KOPT-K1 (cell line): ENCODE measurements around the gene LIPG.
"Not testable (repeated sequence)": the region's sequence is repeated elsewhere in the genome, so short reads cannot be mapped to it uniquely, and the experiment has no call there.

ENCODE experiments used
- H3K27ac ChIP-seq: fragments of 200-600 bp; sonication (generic); 2 replicates; pipeline ENCODE4 v1.5.1; 2016; ENCODE audit warnings: antibody characterized with exemption, mild to moderate bottlenecking, low read depth, low read length; ENCODE audit not compliant: poor library complexity, severe bottlenecking
- H3K36me3 ChIP-seq: fragments of 200-600 bp; sonication (generic); 2 replicates; pipeline ENCODE4 v1.5.1; 2017; ENCODE audit warnings: antibody characterized with exemption, mild to moderate bottlenecking, low read length, moderate library complexity; ENCODE audit not compliant: insufficient read depth
- H3K9me3 ChIP-seq: fragments of 200-600 bp; sonication (generic); 2 replicates; pipeline ENCODE4 v1.5.1; 2017; ENCODE audit warnings: antibody characterized with exemption, low read length, mild to moderate bottlenecking; ENCODE audit not compliant: insufficient read depth, poor library complexity, severe bottlenecking

LIPG gene

DNA sequence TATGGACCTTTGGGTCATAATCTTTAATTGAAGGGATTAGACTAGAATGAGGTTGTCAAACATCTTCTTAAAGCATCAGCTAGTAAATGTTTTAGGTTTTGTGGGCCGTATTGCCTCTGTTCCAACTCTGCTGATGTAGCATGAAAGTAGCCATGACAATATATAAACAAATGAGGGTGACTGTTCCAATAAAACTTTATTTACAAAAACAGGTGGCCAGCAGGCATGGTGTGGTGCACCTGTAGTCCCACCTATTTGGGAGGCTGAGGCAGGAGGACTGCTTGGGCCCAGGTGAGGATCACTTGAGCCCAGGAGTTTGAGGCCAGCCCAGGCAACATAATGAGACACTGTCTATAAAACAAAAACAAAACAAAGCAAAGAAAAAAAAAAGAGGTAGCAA is 18.4 kb downstream of the LIPG start:
- H3K9me3 ChIP-seq, result no peaks in the 10 kb centered on the region
- H3K27ac ChIP-seq, result no peak overlapping the region
- H3K36me3 ChIP-seq, result no peaks in the 10 kb centered on the region

DNA sequence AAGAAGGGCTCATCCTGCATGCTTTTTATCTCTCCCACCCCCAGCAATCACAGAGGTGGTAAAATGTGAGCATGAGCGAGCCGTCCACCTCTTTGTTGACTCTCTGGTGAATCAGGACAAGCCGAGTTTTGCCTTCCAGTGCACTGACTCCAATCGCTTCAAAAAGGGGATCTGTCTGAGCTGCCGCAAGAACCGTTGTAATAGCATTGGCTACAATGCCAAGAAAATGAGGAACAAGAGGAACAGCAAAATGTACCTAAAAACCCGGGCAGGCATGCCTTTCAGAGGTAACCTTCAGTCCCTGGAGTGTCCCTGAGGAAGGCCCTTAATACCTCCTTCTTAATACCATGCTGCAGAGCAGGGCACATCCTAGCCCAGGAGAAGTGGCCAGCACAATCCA is 19.5 kb downstream of the LIPG start:
- Histone ChIP-seq H3K9me3 (no peaks in the 10 kb centered on the region), H3K36me3 (no peaks in the 10 kb centered on the region), H3K27ac (no peak overlapping the region)

DNA sequence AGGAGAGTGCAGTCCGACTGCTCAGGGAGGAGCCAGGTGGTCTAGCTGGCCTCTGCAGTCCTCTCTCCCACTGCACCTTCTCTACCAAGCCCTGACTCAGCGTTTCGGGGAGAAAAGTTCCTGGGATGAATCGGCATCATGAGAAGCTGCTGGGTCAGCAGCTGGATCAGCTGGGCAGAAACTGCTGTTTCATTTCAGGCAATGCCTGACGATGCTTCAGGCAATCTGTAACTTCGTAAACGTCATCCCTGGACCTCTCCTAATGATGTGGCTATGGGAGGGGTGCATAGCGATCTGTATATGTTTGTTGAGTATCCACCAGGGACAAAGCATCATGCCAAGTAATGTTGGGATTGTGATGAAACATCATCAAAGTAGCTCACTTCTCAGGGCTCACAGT is 20.7 kb downstream of the LIPG start:
- Histone ChIP-seq H3K9me3 (no peaks in the 10 kb centered on the region), H3K27ac (no peak overlapping the region), H3K36me3 (no peaks in the 10 kb centered on the region)

DNA sequence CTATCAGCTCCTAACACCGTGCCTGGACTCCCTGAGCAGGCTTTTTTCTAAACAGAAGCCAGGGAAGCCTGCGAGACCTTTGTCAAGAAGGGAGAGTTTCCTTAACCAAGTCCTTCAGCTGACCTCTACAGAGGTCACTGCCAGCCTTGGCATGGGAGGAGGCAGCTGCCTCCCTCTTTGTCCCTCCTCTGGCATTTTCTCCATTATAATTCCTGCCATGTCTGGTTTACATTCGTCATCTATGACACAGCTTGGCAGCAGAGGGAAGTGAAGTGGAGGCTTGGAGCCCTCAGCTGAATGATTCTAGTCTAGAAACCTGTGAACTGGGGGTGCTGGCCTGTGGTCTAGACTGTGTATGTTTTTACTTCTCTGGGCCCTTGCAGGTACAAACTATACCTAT is 22.5 kb downstream of the LIPG start:
- Histone ChIP-seq H3K9me3 (no peaks in the 10 kb centered on the region), H3K27ac (no peak overlapping the region), H3K36me3 (no peaks in the 10 kb centered on the region)

DNA sequence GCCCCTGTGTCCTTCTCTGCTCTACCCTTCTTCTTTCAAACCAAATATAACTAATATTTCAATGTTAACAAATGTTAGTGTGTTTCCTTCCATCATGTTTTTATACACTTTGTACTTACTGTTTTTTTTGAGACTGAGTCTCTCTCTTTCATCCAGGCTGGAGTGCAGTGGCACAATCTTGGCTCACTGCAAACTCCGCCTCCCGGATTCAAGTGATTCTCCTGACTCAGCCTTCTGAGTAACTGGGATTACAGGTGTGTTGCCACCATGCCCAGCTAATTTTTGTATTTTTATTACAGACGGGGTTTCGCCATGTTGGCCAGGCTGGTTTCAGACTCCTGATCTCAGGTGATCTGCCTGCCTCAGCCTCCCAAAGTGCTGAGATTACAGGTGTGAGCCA is 23.1 kb downstream of the LIPG start:
- H3K36me3 ChIP-seq, H3K27ac ChIP-seq: not testable (repeated sequence)

DNA sequence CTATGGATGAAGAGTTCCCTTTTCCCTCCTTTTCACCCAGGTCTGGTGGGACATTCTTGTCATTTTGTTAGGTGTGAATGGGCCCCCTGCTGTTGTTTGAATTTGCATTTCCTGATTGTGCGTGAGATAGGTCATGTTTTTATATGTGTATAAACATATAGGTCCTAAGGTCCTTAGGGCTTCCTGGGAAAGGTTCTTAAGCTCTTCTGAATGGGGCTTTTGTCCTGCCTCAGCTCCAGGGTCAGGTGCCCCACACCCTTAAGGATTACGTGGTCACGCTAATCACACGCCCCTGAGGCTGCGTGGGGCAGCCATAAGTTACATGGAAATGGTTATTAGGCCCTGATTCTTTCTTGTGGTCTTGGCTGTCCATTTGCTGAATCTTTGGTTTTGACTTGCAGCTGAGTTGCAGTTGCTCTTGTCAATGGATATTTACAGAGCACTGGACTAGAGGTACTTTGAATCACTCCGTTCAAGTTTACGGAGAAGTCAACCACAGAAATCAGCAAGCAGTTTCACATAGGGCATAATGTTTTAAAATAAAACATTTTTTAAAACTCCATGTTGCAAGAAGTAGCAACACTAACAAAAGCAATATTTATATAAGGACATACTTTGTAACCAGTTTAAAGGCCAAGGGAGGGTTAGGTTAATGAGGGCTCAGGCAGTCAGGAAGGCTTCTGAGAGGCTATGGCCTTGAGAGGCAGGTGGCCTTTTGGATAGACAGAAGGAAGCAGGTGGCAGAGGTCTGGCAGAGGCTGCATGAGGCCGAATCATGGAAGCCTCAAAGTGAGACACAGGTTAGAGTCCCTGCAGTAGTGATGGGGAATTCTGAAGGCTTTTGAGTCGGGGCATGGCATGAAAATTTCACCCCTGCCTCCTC is 24.2 kb downstream of the LIPG start:
- Histone ChIP-seq H3K9me3 (no peaks in the 10 kb centered on the region), H3K36me3 (no peaks in the 10 kb centered on the region), H3K27ac (no peak overlapping the region)

More for the DNA sequence above, 23.1 kb downstream of the LIPG start:
- H3K9me3 ChIP-seq, result not testable (repeated sequence)

DNA sequence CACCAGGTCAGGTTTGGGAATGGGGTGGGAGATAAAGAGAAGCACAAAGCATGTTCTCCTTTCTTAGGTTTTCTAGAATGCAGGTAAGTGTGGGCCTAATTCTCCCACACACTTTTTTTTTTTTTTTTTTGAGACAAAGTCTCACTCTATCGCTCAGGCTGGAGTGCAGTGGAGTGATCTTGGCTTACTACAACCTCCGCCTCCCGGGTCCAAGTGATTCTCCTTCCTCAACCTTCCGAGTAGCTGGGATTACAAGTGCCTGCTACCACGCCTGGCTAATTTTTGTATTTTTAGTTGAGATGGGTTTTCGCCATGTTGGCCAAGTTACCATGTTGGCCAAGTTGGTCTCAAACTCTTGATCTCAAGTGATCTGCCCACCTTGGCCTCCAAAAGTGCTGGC is 26.3 kb downstream of the LIPG start:
- H3K36me3 ChIP-seq, result no peaks in the 10 kb centered on the region
- H3K27ac ChIP-seq, result no peak overlapping the region
- H3K9me3 ChIP-seq, result no peaks in the 10 kb centered on the region

DNA sequence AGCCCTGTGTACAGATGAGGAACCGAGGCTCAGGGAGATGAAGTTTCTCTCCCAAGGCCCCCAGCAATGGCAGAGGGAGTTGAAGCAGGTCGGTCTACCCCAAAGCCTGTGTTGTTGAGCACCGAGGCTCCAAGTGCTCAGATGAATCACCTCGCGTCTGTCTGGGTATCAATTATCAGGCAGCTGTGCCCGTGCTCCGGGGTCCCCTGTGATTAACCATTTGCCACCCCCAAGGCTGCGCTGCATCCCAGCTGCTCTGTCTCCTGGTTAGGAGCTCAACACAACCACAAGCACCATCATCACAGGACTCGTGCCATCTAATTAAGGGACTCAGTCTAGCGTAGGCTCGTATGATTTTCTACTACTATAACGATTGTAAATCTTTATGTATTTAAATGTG is 27.1 kb downstream of the LIPG start:
- no peak overlapping the region for H3K27ac ChIP-seq
- no peaks in the 10 kb centered on the region for H3K9me3 ChIP-seq
- no peaks in the 10 kb centered on the region for H3K36me3 ChIP-seq

DNA sequence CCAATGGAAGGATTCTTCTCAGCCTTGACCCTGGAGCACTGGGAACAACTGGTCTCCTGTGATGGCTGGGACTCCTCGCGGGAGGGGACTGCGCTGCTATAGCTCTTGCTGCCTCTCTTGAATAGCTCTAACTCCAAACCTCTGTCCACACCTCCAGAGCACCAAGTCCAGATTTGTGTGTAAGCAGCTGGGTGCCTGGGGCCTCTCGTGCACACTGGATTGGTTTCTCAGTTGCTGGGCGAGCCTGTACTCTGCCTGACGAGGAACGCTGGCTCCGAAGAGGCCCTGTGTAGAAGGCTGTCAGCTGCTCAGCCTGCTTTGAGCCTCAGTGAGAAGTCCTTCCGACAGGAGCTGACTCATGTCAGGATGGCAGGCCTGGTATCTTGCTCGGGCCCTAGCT is 28.8 kb downstream of the LIPG start:
- H3K27ac ChIP-seq, result no peak overlapping the region
- no peaks in the 10 kb centered on the region for H3K9me3 ChIP-seq
- H3K36me3 ChIP-seq, result no peaks in the 10 kb centered on the region

DNA sequence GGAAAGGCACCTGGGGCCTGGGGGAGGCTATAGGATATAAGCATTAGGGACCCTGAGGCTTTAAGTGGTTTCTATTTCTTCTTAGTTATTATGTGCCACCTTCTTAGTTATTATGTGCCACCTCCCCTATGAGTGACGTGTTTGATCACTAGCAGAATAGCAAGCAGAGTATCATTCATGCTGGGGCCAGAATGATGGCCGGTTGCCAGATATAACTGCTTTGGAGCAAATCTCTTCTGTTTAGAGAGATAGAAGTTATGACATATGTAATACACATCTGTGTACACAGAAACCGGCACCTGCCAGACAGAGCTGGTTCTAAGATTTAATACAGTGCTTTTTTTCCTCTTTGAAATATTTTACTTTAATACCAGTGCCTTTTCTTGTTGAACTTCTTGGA is 29.4 kb downstream of the LIPG start:
- Histone ChIP-seq H3K36me3 (no peaks in the 10 kb centered on the region), H3K27ac (no peak overlapping the region), H3K9me3 (no peaks in the 10 kb centered on the region)

DNA sequence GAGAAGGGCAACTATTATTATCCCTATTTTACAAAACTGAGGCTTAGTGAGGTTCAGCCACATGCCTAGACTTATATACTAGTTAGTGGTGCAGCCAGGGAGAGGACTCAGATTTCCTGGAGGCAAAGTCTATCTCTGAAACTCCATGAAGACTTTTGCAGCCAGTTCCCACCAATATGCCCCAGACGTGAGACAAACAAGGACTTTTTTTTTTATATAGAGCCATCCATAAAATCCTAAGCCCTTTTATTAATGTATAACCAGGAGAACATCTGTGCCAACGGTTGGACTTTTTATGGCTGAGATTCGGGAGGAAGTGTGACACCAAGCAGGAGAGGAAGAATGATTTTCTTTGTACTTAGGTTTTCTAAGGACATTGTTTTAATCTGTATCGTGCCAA is 29.9 kb downstream of the LIPG start:
- no peaks in the 10 kb centered on the region for H3K9me3 ChIP-seq
- no peak overlapping the region for H3K27ac ChIP-seq
- no peaks in the 10 kb centered on the region for H3K36me3 ChIP-seq

DNA sequence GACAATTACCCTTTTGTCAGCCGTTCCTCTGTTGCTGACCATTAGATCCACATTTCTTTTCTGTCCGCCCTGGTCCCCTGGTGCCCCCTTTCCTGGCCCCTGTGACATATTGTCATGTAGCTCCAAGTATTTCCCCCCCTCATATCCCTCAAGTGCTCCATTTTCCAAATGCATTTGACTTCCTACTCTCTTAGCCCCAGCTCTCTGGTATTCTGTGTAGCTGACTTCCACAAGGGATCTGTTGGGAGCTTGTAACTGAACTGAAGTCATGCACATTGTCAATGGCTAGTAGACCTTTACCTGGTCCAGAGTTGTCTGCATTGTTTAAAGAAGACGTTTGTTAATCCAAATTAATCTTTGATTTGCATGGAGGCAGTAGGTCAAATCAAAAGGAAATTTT is 34.8 kb downstream of the LIPG start:
- Histone ChIP-seq H3K36me3 (no peaks in the 10 kb centered on the region), H3K27ac (no peak overlapping the region), H3K9me3 (no peaks in the 10 kb centered on the region)

DNA sequence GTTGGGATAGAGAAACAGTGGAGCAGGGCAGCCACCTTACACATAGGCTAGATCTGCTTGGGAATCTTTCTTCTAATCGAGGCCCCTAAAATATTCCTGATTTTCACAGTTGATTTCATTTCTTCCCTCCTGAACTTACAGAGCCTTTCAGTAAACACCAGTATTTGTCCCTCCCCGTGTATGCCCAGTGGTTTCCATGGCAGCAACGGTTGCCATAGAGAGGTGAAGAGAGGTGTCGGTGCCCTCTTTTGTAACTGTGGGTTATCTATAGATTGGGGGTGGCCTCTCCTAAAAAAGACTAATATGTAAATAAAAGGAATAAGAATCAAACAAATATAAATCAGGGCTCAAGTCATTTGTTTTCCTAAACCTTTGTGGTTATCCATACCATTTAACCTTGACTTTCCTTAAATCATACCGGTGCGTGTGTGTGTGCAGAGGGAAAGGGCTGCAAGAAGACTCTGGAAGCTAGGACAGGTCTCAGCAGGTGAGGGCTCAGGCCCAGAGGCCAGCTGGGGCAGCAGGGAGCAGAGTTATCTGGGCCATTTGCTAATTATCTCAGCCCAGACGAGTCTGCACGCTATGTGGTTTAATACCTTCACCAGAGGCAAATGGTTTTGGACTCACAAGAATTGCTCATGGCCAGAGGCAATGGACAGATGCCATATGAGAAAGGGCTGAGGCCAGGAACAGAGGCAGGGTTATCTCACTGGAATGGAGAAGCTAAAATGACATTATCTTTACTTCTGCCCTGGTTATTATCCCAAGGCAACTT is 35.5 kb downstream of the LIPG start:
- Histone ChIP-seq H3K36me3 (no peaks in the 10 kb centered on the region), H3K27ac (no peak overlapping the region), H3K9me3 (no peaks in the 10 kb centered on the region)

DNA sequence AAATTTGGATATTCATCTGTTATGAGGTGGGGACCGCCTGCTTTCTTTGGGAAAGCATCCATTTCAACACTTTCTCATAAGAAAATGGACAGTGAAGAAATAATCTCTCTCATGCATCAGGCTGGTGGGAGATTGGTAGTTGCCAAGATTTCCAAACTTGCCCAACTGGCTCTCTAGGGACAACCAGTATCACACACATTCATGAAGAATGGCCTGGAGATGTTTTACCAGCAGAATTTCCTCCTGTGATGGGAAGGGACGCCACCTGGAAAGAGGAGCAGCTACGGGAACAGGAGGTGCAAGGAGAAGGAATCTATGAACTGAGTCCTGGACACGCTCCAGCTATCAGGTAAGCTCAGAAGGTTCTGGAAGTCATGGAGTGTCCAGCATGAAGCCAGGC is 39.4 kb downstream of the LIPG start:
- Histone ChIP-seq H3K36me3 (no peaks in the 10 kb centered on the region), H3K9me3 (peaks cover 10% of the 10 kb centered on the region), H3K27ac (no peak overlapping the region)

DNA sequence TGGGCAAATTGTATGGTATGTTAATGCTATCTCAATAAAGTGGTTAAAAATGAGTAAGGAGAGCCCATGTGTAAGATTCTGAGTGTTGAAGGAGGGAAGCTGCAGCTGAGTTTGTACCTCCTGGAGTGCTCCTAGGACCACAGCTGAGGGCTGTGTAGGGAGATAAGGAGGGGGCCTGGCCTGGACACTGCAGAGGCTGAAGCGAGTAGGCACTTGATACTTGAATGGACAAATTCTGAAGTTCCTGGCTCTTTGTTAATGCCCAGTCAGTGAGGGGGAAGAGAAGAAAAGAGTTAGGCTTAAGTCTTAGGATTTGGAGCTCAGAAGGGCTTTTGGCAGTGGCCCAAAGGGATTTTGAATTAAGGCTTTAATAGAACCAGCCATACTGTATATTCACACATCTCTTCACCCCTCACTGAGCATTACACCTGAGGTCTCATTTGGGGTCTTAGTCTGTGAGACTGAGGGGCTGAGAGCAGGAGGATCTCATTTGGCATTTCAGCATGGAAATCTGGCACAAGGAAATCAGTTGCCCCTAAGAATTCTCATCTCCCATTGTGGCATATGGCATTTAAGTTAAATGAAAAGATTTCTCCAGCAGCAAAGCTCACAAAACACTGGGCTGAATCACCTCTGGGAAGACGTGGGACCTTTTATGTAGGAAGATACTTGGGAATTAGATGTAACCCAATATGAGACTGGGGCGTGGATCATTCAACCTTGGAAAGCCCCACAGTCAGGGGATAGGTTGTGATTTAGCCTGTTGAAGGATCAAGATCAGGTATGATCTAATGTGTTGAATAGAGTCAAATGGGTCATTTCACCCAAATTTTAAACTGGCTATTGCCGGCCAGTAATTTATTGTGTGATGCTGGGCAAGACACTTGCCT is 46.8 kb downstream of the LIPG start:
- H3K27ac ChIP-seq, result no peak overlapping the region

More for the DNA sequence above, 46.8 kb downstream of the LIPG start:
- Histone ChIP-seq H3K9me3 (peaks cover 10% of the 10 kb centered on the region), H3K36me3 (no peaks in the 10 kb centered on the region)
